Activated naive CD8-positive, alpha-beta T cell treated with anti-CD3 and anti-CD28 coated beads, Interleukin-2, amount 50 U/mL, for 24 hours (primary cell): ENCODE results near the gene ELAC2.

Experiments used
- ATAC-seq: fragments of 150-1000 bp; cut with Tn5 transposase; one replicate; pipeline ENCODE4 v1.10.0; 2021
- DNase-seq: peaks from one replicate; pipeline ENCODE4 v3.0.0; 2021
- H3K27ac Mint-ChIP-seq: one replicate; pipeline ENCODE4 v1.8.0; 2021; ENCODE audit warnings: mild to moderate bottlenecking, mixed read lengths
- H3K27me3 Mint-ChIP-seq: one replicate; pipeline ENCODE4 v1.8.0; 2021; ENCODE audit warnings: mixed read lengths
- H3K36me3 Mint-ChIP-seq: one replicate; pipeline ENCODE4 v1.8.0; 2021; ENCODE audit warnings: low read depth, mixed read lengths
- H3K4me1 Mint-ChIP-seq: one replicate; pipeline ENCODE4 v1.8.0; 2021; ENCODE audit warnings: mixed read lengths
- H3K4me3 Mint-ChIP-seq: one replicate; pipeline ENCODE4 v1.8.0; 2021; ENCODE audit warnings: mild to moderate bottlenecking, moderate library complexity, mixed read lengths
- H3K9me3 Mint-ChIP-seq: one replicate; pipeline ENCODE4 v1.8.0; 2021; ENCODE audit warnings: mixed read lengths

ELAC2 gene

DNA sequence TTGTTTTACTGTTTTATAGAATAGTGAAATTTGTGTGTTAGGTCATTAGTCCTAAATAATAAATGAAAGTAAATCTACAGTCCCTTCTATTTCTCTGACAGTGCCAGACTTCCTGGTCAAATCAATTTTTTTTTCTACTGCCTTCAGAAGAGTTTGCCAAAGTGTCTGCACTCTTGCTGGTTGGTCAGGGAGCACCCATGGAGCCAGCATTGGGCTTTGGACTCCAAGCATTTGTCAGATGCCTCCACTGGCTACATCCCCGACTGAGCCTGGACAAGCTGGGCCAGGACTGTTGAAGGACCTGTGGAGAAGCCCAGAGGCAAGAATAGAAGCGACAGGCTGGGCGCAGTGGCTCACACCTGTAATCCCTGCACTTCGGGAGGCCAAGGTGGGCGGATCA is 53.7 kb downstream of the ELAC2 start:
- DNase-seq (no peak), ATAC-seq (no peak)
- Mint-ChIP-seq H3K4me1 (no peaks in the 10 kb centered on the region), H3K27me3 (peaks cover 4% of the 10 kb centered on the region), H3K9me3 (no peaks in the 10 kb centered on the region), H3K36me3 (no peaks in the 10 kb centered on the region), H3K27ac (no peak overlapping the region), H3K4me3 (no peak overlapping the region)

DNA sequence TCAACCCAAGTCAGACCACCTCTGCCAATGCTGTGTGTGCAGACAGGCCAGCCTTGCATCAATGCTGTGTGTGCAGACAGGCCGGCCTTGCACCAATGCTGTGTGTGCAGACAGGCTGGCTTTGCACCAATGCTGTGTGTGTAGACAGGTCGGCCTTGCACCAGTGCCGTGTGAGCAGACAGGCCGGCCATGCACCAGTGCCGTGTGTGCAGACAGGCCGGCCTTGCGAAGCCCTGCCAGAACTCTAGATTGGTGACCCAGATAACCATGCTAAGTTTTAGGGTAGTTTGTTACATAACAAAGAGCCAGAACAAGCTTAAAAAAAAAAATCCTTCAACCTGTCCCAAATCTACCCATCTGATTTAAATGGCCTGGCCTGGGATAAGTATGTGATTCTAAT is 54.3 kb downstream of the ELAC2 start:
- Mint-ChIP-seq H3K4me1 (no peaks in the 10 kb centered on the region), H3K4me3 (no peak overlapping the region), H3K27me3 (no peaks in the 10 kb centered on the region), H3K36me3 (no peaks in the 10 kb centered on the region), H3K9me3 (no peaks in the 10 kb centered on the region), H3K27ac (no peak overlapping the region)
- ATAC-seq (no peak), DNase-seq (no peak)

DNA sequence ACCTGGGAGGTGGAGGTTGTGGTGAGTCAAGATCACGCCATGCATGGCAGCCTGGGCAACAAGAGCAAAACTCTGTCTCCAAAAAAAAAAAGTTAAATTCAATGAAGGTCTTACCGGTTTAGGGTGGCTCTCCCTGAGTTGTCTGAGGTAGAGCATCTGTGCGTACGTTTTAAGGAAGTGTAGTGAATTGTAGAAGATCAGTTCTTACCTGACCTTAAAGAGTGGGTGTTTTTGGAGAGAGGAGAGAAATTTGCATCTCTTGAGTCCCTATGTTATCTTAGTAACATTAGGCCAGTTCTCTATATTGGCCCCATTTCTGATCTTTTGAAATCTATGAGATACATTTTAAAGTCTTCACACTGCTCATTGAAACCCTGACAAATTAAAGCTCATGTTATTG is 56.2 kb downstream of the ELAC2 start:
- DNase-seq (no peak), ATAC-seq (no peak)
- no peaks in the 10 kb centered on the region for H3K4me1 Mint-ChIP-seq
- H3K9me3 Mint-ChIP-seq, result peaks cover 4% of the 10 kb centered on the region
- no peaks in the 10 kb centered on the region for H3K36me3 Mint-ChIP-seq
- H3K27ac Mint-ChIP-seq, result no peak overlapping the region
- no peaks in the 10 kb centered on the region for H3K27me3 Mint-ChIP-seq
- no peak overlapping the region for H3K4me3 Mint-ChIP-seq

DNA sequence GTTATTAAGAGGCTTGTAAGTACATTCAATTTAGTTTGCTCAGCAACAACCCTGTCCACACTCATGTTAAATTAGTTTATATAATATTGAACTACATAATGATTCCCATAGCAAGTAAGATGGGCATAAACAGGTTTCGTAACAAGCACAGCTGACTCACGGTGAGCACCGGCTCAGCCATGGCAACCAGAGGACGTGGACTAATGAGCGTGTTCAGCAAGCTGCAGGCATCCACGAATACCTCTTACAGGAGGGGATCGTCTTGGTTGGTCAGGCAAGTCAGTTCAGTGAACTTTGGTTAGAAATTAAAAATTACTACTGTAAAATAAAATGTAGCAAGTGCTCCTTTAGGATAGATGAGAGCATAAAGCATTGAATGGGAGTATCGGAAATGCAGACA is 58.4 kb downstream of the ELAC2 start:
- Mint-ChIP-seq H3K9me3 (peaks cover 9% of the 10 kb centered on the region), H3K27me3 (no peaks in the 10 kb centered on the region), H3K36me3 (no peaks in the 10 kb centered on the region), H3K4me1 (no peaks in the 10 kb centered on the region), H3K27ac (no peak overlapping the region), H3K4me3 (no peak overlapping the region)
- ATAC-seq (no peak), DNase-seq (no peak)

DNA sequence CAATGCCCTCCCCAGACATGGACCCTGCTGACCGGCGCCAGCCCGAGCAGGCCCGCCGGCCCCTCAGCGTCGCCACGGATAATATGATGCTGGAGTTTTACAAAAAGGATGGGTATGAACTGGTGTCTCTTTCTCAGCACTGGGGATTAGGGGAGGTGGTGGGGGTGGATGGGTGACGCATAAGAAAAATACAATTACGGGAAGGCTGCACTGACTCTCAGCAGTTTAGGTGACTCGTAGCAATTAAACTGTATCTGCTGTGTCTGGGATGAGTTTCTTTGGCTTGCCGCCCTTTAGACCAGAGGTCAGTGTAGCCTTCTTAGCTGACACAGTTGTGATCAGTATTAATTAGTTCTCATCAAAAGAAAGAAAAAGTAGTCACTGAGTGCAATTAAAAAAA is 59.0 kb downstream of the ELAC2 start:
- H3K27ac Mint-ChIP-seq, result no peak overlapping the region
- no peaks in the 10 kb centered on the region for H3K4me1 Mint-ChIP-seq
- peaks cover 9% of the 10 kb centered on the region for H3K9me3 Mint-ChIP-seq
- no peak for ATAC-seq
- H3K27me3 Mint-ChIP-seq, result no peaks in the 10 kb centered on the region
- H3K36me3 Mint-ChIP-seq, result no peaks in the 10 kb centered on the region
- H3K4me3 Mint-ChIP-seq, result no peak overlapping the region
- DNase-seq, result no peak

DNA sequence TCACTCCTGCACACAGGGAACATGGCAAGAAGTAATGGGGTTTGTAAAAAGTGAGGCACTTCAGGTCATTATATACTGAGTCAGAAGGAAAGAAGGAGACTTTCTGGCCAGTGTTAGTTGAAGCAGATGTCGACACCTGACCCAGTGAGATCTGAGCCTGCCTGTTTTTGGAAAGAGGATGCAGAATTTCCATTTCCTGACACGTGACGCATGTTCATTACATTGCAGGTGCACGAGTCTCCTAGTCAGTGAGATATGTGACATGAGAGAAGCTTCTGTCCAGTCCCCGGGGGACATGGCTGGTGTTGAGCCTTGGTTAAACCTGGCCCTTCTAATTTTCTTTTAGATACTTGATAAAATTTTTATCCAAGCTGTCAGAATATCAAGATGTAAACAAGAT is 62.3 kb downstream of the ELAC2 start:
- H3K4me3 Mint-ChIP-seq, result no peak overlapping the region
- no peaks in the 10 kb centered on the region for H3K36me3 Mint-ChIP-seq
- H3K4me1 Mint-ChIP-seq, result no peaks in the 10 kb centered on the region
- ATAC-seq (no peak), DNase-seq (no peak)
- no peaks in the 10 kb centered on the region for H3K27me3 Mint-ChIP-seq
- peaks cover 9% of the 10 kb centered on the region for H3K9me3 Mint-ChIP-seq
- H3K27ac Mint-ChIP-seq, result no peak overlapping the region

DNA sequence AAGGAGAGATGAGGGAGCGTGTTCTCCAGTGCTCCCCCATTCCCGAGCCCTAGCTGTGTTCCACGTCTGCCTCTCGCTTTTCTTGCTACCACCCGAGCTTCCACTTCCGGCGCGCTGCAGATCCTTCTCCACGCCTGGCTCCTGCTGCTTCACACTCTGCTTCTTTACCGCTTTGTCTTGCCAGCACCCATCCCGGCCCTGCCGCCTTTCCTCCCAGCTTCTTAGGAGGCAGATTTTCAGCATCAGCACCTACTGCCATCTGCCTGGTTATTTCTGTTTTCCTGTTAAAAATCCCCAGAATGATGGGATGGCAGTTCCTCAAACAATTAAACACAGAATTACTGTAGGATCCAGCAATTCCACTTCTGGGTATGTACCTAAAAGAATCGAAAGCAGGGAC is 64.7 kb downstream of the ELAC2 start:
- Mint-ChIP-seq H3K4me1 (no peaks in the 10 kb centered on the region), H3K27ac (no peak overlapping the region), H3K9me3 (peaks cover 9% of the 10 kb centered on the region), H3K27me3 (no peaks in the 10 kb centered on the region), H3K36me3 (no peaks in the 10 kb centered on the region), H3K4me3 (no peak overlapping the region)
- no peak for DNase-seq
- ATAC-seq, result no peak

DNA sequence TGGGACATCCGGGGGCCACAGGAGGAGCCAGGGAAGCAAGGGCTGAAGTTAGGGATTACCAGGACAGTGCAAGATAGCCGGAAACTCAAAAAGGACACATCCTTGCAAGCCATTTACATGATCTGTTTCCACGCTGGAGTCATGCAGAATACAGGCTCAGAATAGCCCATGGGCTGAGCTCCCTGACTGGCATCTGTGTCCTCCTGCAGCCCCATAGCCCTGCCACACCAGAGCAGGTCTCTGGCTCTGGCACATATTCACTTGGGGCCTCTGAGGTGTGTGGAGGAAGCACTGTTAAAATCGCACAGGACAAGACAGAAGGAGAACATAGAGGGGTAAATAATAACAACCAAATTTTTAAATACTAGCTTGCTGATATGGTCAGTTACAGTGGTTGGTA is 65.8 kb downstream of the ELAC2 start:
- no peak for ATAC-seq
- H3K27me3 Mint-ChIP-seq, result no peaks in the 10 kb centered on the region
- no peaks in the 10 kb centered on the region for H3K4me1 Mint-ChIP-seq
- DNase-seq, result no peak
- H3K9me3 Mint-ChIP-seq, result peaks cover 4% of the 10 kb centered on the region
- H3K36me3 Mint-ChIP-seq, result no peaks in the 10 kb centered on the region
- no peak overlapping the region for H3K4me3 Mint-ChIP-seq
- no peak overlapping the region for H3K27ac Mint-ChIP-seq

DNA sequence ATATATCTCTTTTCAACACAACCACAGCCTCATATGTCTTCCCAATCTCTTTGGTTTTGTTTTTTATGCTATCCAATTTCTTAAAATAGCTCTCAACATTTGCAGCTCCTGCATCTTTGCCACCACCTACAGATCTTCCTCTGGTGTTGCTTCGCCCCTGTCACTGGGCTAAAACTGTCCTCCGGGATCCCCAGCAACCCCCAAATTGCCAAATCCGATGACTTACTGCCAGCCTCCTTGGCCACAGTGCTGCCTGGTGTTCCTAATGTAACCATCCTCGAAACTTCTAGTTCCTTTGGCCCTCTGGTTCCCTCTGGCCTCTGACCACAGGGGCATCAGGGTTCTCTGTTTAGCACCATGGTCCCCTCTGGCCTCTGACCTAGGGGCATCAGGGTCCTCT is 70.8 kb downstream of the ELAC2 start:
- H3K4me1 Mint-ChIP-seq, result no peaks in the 10 kb centered on the region
- H3K27me3 Mint-ChIP-seq, result peaks cover 1% of the 10 kb centered on the region
- ATAC-seq, result no peak
- no peaks in the 10 kb centered on the region for H3K36me3 Mint-ChIP-seq
- no peak for DNase-seq
- no peak overlapping the region for H3K4me3 Mint-ChIP-seq
- H3K9me3 Mint-ChIP-seq, result no peaks in the 10 kb centered on the region
- H3K27ac Mint-ChIP-seq, result no peak overlapping the region
